LNCaP clone FGC (cell line): ENCODE measurements around the gene LIG1.
A peak's percentile ranks its signal among the peaks of the same experiment; 100 is the strongest.

Experiments used
- DNase-seq: peaks from one replicate; pipeline ENCODE4 v3.0.0-alpha.2; 2011; ENCODE audit warnings: low read depth
- H3K4me3 ChIP-seq: 2 replicates; pipeline ENCODE4 v1.5.1; 2011; ENCODE audit warnings: mild to moderate bottlenecking, low read depth, low read length, control low read depth
- TF ChIP-seq, protein P1 (sequence below): IDR thresholded peaks from 2 replicates; pipeline ENCODE4 v1.5.1; 2012; ENCODE audit warnings: mild to moderate bottlenecking; ENCODE audit not compliant: control insufficient read depth, insufficient read depth; ENCODE audit errors: extremely low read depth

The LIG1 gene

GRCh38 chr19:48182434-48182833 lies 12.3 kb upstream of the LIG1 start:
- H3K4me3 ChIP-seq, result no peak overlapping the region
- TF ChIP-seq, protein P1, sequence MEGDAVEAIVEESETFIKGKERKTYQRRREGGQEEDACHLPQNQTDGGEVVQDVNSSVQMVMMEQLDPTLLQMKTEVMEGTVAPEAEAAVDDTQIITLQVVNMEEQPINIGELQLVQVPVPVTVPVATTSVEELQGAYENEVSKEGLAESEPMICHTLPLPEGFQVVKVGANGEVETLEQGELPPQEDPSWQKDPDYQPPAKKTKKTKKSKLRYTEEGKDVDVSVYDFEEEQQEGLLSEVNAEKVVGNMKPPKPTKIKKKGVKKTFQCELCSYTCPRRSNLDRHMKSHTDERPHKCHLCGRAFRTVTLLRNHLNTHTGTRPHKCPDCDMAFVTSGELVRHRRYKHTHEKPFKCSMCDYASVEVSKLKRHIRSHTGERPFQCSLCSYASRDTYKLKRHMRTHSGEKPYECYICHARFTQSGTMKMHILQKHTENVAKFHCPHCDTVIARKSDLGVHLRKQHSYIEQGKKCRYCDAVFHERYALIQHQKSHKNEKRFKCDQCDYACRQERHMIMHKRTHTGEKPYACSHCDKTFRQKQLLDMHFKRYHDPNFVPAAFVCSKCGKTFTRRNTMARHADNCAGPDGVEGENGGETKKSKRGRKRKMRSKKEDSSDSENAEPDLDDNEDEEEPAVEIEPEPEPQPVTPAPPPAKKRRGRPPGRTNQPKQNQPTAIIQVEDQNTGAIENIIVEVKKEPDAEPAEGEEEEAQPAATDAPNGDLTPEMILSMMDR, result no peak
- DNase-seq, result no peak

DNA sequence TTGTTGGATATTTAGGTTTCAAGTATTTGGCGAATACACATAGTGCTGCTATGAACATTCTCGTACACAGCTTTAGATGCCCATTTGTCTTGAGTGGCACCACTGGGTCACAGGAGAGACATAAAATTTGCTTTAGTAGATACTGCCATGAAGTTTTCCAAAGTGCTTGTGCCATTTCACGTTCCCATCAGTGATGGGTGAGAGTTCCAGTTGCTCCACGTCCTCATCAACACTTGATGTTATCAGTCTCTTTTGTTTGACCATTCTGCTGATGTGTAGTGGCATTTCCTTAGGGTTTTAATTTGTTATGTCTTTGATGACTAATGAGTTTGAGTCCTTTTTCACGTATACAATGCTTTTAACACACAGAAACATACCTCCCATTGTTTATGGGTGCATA lies 11.4 kb upstream of the LIG1 start:
- TF ChIP-seq, protein P1, result no peak
- DNase-seq, result no peak
- no peak overlapping the region for H3K4me3 ChIP-seq

DNA sequence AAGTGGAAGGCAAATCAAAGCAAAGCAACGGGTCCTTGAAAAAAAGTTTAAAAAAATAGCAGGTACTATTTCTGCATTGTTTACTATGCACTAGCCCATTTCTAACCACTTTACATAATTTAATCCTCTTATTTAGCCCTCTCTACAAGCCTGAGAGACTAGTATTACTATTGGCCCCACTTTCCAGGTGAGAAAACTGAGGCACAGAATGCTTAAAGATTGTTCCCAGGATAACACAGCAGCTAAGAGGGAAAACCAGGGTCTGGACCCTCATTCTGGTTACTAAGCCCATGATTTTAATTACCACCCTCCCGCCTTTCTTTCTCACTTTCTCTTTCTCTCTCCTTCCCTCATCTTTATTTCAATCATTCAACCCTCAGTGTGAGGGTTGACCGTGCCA lies 6.1 kb upstream of the LIG1 start:
- TF ChIP-seq, protein P1, result no peak
- no peak for DNase-seq
- H3K4me3 ChIP-seq, result no peak overlapping the region

DNA sequence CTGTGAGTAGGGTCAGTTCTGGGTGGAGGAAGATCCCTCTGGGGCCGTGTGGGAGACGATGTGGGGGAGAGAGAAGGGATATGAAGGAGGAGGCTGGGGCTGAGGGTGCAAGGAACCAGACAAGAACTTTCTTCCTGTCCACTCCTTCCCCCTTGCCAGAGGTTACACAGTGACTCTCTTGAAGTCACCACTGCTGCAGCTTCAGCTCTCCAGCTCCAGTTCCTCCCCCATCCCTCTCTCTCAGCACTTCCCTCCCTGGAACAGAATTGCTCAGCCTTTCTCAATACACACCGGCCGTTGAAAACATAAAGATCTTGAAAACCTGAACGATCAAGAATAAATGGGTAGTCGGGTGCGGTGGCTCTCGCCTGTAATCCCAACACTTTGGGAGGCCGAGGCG lies 5.4 kb upstream of the LIG1 start:
- TF ChIP-seq, protein P1, result no peak
- DNase-seq, result no peak
- no peak overlapping the region for H3K4me3 ChIP-seq

DNA sequence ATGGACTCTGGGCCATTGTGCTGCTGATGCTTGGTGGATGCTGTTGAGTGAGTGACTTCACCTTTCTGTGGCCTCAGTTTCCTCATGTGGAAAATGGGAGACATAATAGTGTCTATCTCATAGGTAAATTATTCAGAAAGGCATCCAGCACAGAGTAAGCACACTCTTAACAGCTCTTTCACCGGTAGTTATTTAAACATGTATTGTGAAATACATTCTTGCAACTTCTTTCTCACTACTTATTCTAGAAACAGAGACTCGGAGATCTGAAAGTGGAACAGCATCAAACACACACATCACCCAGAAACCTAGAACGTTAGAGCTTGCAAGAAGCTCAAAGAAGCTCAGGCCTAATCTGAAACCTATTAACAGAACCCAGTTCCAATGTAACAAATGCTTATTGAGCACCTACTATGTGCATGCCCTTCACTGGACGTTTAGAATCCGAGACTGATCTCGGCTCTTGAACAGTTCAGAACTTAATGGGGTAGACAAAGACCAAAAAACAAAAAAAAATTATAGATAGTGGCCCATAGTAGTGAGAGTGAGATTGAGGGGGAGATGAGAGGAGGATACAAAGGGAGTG lies 4.4 kb upstream of the LIG1 start:
- no peak overlapping the region for H3K4me3 ChIP-seq
- TF ChIP-seq, protein P1, result no peak
- no peak for DNase-seq

DNA sequence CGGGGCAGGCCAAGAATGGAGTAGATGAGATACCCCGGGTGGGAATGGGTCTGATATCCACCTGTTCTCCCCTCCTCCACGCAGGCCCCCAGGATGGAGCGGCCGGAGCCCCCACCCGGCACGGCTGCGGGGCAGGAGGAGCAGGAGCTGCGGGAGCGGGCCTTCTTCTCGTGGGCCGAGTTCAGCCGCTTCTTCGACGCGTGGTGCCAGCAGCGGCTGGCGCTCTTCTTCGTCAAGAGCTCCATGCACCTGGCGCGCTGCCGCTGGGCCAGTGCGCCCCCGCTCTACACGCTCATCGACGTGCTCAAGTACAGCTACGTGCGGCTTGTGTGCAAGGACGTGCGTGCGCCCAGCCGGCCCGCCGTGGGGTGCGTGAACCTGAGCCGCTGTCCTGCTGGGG lies 1.6 kb upstream of the LIG1 start:
- no peak overlapping the region for H3K4me3 ChIP-seq
- TF ChIP-seq, protein P1, result no peak
- DNase-seq, result no peak

DNA sequence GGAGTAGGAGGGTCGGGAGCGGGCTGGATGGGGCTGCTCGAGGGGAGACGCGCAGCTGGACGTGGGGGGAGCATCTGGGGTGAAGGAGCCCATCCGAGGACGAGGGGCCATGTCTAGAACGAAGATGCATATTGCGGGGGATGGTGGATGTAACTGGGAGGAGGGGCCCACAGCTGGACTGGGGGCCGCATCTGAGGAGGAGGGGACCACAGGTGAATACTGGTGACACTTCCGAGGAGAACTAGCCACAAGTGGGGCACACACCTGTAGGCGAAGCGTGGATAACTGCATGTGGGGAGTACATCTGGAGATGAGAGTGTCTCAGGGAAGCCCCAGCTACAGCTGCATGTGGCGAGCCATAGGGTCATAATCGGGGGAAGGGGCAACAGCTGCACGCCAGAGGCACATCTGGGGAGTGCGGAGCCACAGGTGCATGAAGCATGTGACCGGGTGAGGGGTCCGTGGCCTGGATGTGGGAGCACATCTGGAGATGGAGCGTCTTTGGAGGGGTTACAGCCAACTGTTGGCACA lies 738 bp upstream of the LIG1 start:
- no peak for DNase-seq
- peak overlapping the region; percentile 65 for H3K4me3 ChIP-seq
- TF ChIP-seq, protein P1, result no peak
